Kidney tubule cell (primary cell): ENCODE measurements around the gene PHACTR1.
A peak's percentile ranks its signal among the peaks of the same experiment; 100 is the strongest.

Experiments
- DNase-seq: peaks from one replicate; pipeline ENCODE4 v3.0.0-alpha.2; 2018; ENCODE audit warnings: low spot score

PHACTR1 gene

GRCh38 chr6:13198168-13198567, 481.6 kb downstream of the PHACTR1 start:
- DNase-seq, result no peak

- no peak for DNase-seq
Observed at GRCh38 chr6:13201336-13201735, 484.8 kb downstream of the PHACTR1 start.

GRCh38 chr6:13203145-13203544, 486.6 kb downstream of the PHACTR1 start:
- DNase-seq, result no peak

GRCh38 chr6:13205106-13205505, 488.5 kb downstream of the PHACTR1 start:
- no peak for DNase-seq

GRCh38 chr6:13212096-13212495, 495.5 kb downstream of the PHACTR1 start:
- DNase-seq, result no peak

GRCh38 chr6:13212538-13212937, 496.0 kb downstream of the PHACTR1 start:
- no peak for DNase-seq

- DNase-seq, result no peak
Observed at GRCh38 chr6:13215390-13215789, 498.8 kb downstream of the PHACTR1 start.

GRCh38 chr6:13216236-13217014, 499.9 kb downstream of the PHACTR1 start:
- DNase-seq, result no peak

- peak; percentile 27 for DNase-seq
Observed at GRCh38 chr6:13217206-13217905, 500.8 kb downstream of the PHACTR1 start.

GRCh38 chr6:13220266-13220665, 503.7 kb downstream of the PHACTR1 start:
- DNase-seq, result no peak

GRCh38 chr6:13222048-13222447, 505.5 kb downstream of the PHACTR1 start:
- DNase-seq, result no peak

GRCh38 chr6:13226071-13226470, 509.5 kb downstream of the PHACTR1 start:
- no peak for DNase-seq

- DNase-seq, result no peak
Observed at GRCh38 chr6:13228264-13229204, 512.0 kb downstream of the PHACTR1 start.

- peak; percentile 51 for DNase-seq
Observed at GRCh38 chr6:13229205-13230085, 512.9 kb downstream of the PHACTR1 start.

GRCh38 chr6:13233106-13233505, 516.5 kb downstream of the PHACTR1 start:
- DNase-seq, result no peak

- no peak for DNase-seq
Observed at GRCh38 chr6:13234130-13234529, 517.6 kb downstream of the PHACTR1 start.

GRCh38 chr6:13235339-13235738, 518.8 kb downstream of the PHACTR1 start:
- DNase-seq, result no peak

GRCh38 chr6:13237318-13237717, 520.8 kb downstream of the PHACTR1 start:
- no peak for DNase-seq

- DNase-seq, result no peak
Observed at GRCh38 chr6:13238017-13238416, 521.5 kb downstream of the PHACTR1 start.

GRCh38 chr6:13238640-13239216, 522.2 kb downstream of the PHACTR1 start:
- no peak for DNase-seq
